ENCODE results near the gene EMD.

DNA sequence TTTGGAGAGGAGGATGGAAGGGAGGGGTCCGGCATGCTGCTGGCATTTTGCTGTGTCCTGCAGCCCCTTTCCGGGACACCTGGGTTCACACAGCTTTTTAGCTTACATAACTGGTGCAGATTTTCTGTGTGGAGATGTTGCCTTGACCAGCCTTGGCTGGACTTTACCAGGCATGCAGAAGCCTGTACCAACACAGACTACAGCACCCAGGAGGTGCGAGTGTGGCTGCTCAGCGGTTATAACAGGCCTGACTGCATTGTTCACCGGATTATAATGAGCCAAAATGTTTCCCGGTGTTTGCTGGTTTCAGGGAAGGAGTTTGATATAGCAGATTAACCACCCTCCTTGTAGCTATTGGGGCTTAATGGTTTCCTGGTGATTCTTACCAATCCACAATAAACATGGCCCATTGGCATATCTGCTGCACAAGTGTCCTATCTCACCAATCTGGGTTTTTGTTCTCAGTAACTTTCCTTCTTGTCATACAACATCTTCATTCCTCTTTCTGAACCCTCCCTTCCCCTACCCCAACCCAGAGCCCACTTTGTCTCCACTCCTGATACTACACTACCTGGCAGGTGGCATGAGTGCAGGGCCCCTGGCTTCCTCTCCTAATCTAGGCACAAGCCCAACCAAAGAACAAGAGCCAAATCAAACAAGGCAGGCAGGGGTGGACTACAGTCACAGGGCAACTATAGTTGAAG, 23.0 kb downstream of the EMD start:
- TF ChIP-seq, protein P1, sequence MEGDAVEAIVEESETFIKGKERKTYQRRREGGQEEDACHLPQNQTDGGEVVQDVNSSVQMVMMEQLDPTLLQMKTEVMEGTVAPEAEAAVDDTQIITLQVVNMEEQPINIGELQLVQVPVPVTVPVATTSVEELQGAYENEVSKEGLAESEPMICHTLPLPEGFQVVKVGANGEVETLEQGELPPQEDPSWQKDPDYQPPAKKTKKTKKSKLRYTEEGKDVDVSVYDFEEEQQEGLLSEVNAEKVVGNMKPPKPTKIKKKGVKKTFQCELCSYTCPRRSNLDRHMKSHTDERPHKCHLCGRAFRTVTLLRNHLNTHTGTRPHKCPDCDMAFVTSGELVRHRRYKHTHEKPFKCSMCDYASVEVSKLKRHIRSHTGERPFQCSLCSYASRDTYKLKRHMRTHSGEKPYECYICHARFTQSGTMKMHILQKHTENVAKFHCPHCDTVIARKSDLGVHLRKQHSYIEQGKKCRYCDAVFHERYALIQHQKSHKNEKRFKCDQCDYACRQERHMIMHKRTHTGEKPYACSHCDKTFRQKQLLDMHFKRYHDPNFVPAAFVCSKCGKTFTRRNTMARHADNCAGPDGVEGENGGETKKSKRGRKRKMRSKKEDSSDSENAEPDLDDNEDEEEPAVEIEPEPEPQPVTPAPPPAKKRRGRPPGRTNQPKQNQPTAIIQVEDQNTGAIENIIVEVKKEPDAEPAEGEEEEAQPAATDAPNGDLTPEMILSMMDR (IDR thresholded peaks at IDR 0.05) = no peak
- TF ChIP-seq POLR2A (IDR thresholded peaks at IDR 0.05) = no peak
